ENCODE measurements around the gene OR6C70. TPM values are rescaled to one million over a fixed set of nuclear protein-coding genes. Genes with fewer than 3 reads are reported as not detected.
"Not testable (repeated sequence)": the region's sequence is repeated elsewhere in the genome, so short reads cannot be mapped to it uniquely, and the experiment has no call there.

OR6C70 gene
- total RNA-seq, 1 donor, result not detected

DNA sequence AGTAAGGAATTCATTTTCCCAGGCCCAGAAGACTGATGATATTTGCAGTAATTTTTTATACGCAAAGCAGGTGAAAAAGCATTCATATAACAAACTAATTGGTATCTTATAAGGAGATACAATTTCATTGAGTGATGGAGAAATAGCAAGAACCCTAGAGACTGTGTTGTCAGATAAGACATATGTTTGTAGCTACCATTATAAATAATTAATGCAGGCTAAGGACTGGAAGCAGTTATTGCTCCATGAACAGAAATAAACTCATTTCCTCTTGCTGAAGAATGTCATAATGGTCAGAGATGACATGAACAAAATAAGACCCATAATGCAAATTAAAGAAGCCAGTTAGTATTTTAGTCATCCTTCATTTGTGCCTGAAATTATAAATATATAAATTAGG, 24.6 kb downstream of the OR6C70 start:
- no peaks in the 10 kb centered on the region for H3K4me1 ChIP-seq (ENCODE audit: insufficient read depth, low read length)
- peaks cover 4% of the 10 kb centered on the region for H3K27me3 ChIP-seq (ENCODE audit: insufficient read depth, low read length)
- H3K9me3 ChIP-seq (ENCODE audit: low read depth, low read length), result peaks cover 1% of the 10 kb centered on the region
- no peak overlapping the region for H3K4me3 ChIP-seq (ENCODE audit: low read length)

DNA sequence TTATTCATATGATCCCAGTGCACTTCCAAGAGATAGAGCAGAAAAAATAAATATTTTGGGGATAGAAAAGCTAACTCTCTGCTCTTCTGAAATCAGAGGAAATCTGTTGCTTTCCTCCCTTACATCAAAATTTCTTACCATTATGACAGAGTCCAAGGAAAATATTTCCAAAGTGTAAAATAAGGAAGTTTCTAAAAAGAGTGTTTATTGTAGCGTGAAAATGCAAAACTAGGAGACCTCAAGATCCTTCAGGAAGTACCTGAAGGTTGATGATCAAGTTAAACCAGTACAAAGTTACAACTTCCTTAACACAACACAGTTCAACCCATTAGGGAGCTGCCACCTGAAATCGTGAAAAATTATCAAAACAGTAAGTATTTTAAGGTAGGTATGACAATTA, 26.2 kb downstream of the OR6C70 start, which contains the start of gene OR6C2:
Gene OR6C2, plus strand, starts transcription at position 301 of the 400 bp plus-strand sequence. CDS start 8,138 bp downstream, outside the sequence.
- Histone ChIP-seq H3K4me3 (ENCODE audit: low read length) (no peak within 1 kb of the TSS), H3K9me3 (ENCODE audit: low read depth, low read length) (peaks cover 6% of the 10 kb centered on the region), H3K4me1 (ENCODE audit: insufficient read depth, low read length) (no peaks in the 10 kb centered on the region), H3K27me3 (ENCODE audit: insufficient read depth, low read length) (no peaks in the 10 kb centered on the region)

DNA sequence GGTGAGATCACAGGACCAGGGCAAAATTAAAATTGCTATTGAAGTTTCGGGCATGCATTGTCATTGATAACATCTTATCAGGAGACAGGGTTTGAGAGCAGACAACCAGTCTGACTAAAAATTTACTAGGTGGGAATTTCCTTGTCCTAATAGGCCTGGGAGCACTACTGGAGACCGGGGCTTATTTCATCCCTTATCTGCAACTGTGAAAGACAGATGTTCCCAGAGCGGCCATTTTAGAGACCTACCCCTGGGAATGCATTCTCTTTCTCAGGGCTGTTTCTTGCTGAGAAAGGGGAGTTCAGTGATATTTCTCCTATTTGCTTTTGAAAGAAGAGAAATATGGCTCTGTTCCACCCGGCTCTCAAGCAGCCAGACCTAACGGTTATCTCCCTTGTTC, 28.7 kb downstream of the OR6C70 start:
- H3K4me1 ChIP-seq (ENCODE audit: insufficient read depth, low read length); H3K9me3 ChIP-seq (ENCODE audit: low read depth, low read length); H3K4me3 ChIP-seq (ENCODE audit: low read length): not testable (repeated sequence)

DNA sequence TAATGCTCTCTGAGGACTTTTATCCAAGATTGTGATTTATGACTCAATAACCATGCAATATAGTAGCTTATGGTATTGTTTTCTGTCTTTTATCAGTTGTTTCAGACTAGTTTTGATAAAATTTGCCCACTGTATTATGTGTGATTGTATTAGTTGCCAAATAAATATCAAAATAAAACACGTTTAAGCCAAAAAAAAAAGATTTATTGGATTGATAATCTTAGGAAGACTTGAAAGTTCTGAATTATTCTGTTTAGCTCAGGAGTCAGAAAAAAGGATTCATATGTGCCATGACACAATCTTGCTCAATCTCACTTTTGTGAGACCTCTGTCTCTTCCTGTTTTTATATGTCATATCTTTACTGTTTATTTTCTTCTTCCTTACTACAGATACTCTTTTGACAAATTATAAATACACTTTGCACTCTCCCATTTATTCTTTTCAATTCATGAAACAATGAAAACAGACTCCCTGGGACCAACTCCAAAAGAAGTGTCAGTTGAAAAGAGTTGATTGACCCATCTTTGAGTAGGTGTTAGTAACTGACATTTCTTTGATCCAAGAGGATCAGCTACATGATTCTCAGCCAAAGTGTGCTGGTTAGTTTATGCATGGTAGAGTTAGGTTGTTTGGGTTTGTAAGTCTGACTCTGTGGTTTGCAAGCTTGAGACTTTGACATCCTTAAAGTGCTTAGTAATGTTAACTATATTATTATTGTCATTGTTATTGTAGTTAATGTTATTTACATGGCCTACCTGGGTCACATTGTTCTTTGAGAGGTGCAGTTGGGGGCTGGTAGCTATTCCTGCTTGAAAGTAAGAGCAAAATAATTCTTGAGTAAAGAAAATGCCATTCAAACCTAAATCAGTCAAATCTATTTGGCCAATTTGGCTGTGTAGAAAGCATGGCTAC, 41.4 kb downstream of the OR6C70 start:
- no peaks in the 10 kb centered on the region for H3K9me3 ChIP-seq (ENCODE audit: low read depth, low read length)
- no peaks in the 10 kb centered on the region for H3K4me1 ChIP-seq (ENCODE audit: insufficient read depth, low read length)
- H3K4me3 ChIP-seq (ENCODE audit: low read length), result no peak overlapping the region
- peaks cover 18% of the 10 kb centered on the region for H3K27me3 ChIP-seq (ENCODE audit: insufficient read depth, low read length)

More for the DNA sequence above, 28.7 kb downstream of the OR6C70 start:
- not testable (repeated sequence) for H3K27me3 ChIP-seq (ENCODE audit: insufficient read depth, low read length)

DNA sequence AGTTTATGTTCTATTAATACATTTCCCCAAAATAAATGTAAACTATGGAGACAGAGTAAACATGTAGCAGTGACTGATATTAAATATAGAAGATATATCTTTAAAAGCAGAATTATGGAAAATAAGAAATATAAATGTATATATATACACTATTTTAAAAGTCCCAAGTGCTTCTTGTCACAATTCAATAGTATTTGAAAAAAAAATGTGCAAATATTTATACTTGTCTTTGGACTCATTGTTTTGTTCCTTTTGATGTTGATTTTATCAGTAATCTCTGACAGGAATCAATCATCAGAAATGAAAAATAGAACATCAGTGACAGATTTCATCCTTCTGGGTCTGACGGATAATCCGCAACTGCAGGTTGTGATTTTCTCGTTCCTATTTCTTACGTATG, 44.0 kb downstream of the OR6C70 start, which contains the start of gene OR6C76:
Gene OR6C76, plus strand, starts transcription at position 301 of the 400 bp plus-strand sequence. Its CDS starts 0 bp downstream, at position 301.
- Histone ChIP-seq H3K27me3 (ENCODE audit: insufficient read depth, low read length) (peaks cover 16% of the 10 kb centered on the region), H3K4me3 (ENCODE audit: low read length) (no peak within 1 kb of the TSS), H3K9me3 (ENCODE audit: low read depth, low read length) (no peaks in the 10 kb centered on the region), H3K4me1 (ENCODE audit: insufficient read depth, low read length) (no peaks in the 10 kb centered on the region)

DNA sequence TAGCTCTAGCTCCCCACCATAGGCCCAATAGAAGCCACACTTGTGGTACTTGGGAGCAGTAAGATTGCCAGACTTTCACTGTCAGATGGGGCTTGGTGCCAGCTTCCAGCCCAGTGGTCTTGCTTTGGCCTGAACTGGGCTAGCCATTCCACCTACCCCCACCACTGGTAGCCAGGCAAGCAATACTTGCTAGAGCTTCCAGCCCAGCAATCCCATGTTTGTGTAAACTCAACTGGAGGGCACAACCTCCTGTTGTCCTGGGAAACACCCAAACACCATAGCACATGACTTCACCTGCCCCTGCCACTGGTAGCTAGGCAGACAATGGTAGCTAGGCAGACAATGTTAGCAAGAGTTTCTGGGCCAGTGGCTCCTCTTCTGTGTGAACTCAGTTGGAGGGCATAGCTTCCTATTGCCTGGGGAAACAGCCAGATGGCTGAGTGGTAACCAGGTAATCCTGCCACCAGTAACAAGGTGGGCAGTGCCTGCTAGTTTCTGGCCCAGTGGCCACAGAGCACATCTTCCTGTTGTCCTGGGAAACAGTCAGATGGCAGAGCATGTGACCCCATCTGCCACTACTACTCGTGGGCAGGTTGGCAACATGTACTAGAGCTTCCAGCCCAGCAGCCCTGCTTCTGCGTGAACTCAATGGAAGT, 49.5 kb downstream of the OR6C70 start:
- H3K4me1 ChIP-seq (ENCODE audit: insufficient read depth, low read length), result no peaks in the 10 kb centered on the region
- peaks cover 46% of the 10 kb centered on the region for H3K27me3 ChIP-seq (ENCODE audit: insufficient read depth, low read length)
- H3K9me3 ChIP-seq (ENCODE audit: low read depth, low read length), result no peaks in the 10 kb centered on the region
- no peak overlapping the region for H3K4me3 ChIP-seq (ENCODE audit: low read length)

Other genes starting within 250 kb of the OR6C70 start
- gene OR10A7, start 249.1 kb downstream of the OR6C70 start, total RNA-seq, result 0.42 TPM
- gene OR6C74, start 225.5 kb downstream of the OR6C70 start, total RNA-seq, result not detected
- gene OR6C6, start 173.6 kb downstream of the OR6C70 start, total RNA-seq, result not detected
- not detected for gene OR6C1, start 155.8 kb downstream of the OR6C70 start, total RNA-seq
- not detected for gene OR6C3, start 139.4 kb downstream of the OR6C70 start, total RNA-seq
- gene OR6C75, start 107.2 kb downstream of the OR6C70 start, total RNA-seq, result under 0.01 TPM
- gene OR6C65, start 69.6 kb downstream of the OR6C70 start, total RNA-seq, result not detected
- not detected for gene OR6C76, start 43.9 kb downstream of the OR6C70 start, total RNA-seq
- gene OR6C2, start 26.1 kb downstream of the OR6C70 start, total RNA-seq, result not detected
- gene OR6C68, start 22.2 kb upstream of the OR6C70 start, total RNA-seq, result 0.42 TPM
- not detected for gene OR6C4, start 79.5 kb upstream of the OR6C70 start, total RNA-seq
- gene OR2AP1, start 102.3 kb upstream of the OR6C70 start, total RNA-seq, result not detected
- not detected for gene OR10P1, start 166.8 kb upstream of the OR6C70 start, total RNA-seq
- gene ITGA7, start 237.8 kb upstream of the OR6C70 start, total RNA-seq, result 2.0 TPM
- 61.8 TPM for gene BLOC1S1, start 245.9 kb upstream of the OR6C70 start, total RNA-seq